Mesothelial cell of epicardium (in vitro differentiated cells): ENCODE results near the gene SLC26A11. TPM values are rescaled to one million over a fixed set of nuclear protein-coding genes. Genes with fewer than 3 reads are reported as not detected.

Source experiments
- DNase-seq, 2 experiments: peaks; one replicate each; pipeline ENCODE4 v3.0.0; 2021; ENCODE audit warnings: low spot score in 2 of 2; ENCODE audit not compliant: unreplicated experiment in 2 of 2
- H3K27ac Mint-ChIP-seq: 2 replicates; pipeline ENCODE4 v1.8.0; 2021; ENCODE audit warnings: mixed read lengths
- H3K27me3 Mint-ChIP-seq: 2 replicates; pipeline ENCODE4 v1.8.0; 2021; ENCODE audit warnings: low read depth, mixed read lengths
- H3K36me3 Mint-ChIP-seq: 2 replicates; pipeline ENCODE4 v1.8.0; 2021; ENCODE audit warnings: mixed read lengths
- H3K4me1 Mint-ChIP-seq: 2 replicates; pipeline ENCODE4 v1.8.0; 2021; ENCODE audit warnings: mixed read lengths
- H3K4me3 Mint-ChIP-seq: 2 replicates; pipeline ENCODE4 v1.8.0; 2021; ENCODE audit warnings: mild to moderate bottlenecking, moderate library complexity, mixed read lengths
- H3K9me3 Mint-ChIP-seq: 2 replicates; pipeline ENCODE4 v1.8.0; 2021; ENCODE audit warnings: mixed read lengths
- CTCF ChIP-seq: fragments of 200-600 bp; sonication (generic); IDR thresholded peaks from one replicate; pipeline ENCODE4 v1.5.0; 2021; ENCODE audit warnings: antibody characterized with exemption; ENCODE audit not compliant: unreplicated experiment
- total RNA-seq: library from RNA; stranded (reverse); gene quantifications from 3 replicates; pipeline ENCODE4 v1.2.1, GENCODE V29; 2021

Gene SLC26A11
- total RNA-seq, 1 donor from 2014 or later: 41.2 TPM

GRCh38 chr17:80265205-80266068 lies 45.2 kb downstream of the SLC26A11 start:
- DNase-seq: no peak
- TF ChIP-seq CTCF: no peak
- Mint-ChIP-seq H3K27ac (no peak overlapping the region), H3K9me3 (no peaks in the 10 kb centered on the region), H3K4me3 (no peak overlapping the region), H3K36me3 (peaks cover 14% of the 10 kb centered on the region), H3K27me3 (no peaks in the 10 kb centered on the region), H3K4me1 (peaks cover 12% of the 10 kb centered on the region)

GRCh38 chr17:80267391-80267790 lies 47.2 kb downstream of the SLC26A11 start:
- Mint-ChIP-seq H3K9me3 (peaks cover 3% of the 10 kb centered on the region), H3K4me3 (no peak overlapping the region), H3K27me3 (no peaks in the 10 kb centered on the region), H3K27ac (no peak overlapping the region), H3K4me1 (peaks cover under 1% of the 10 kb centered on the region), H3K36me3 (peaks cover 17% of the 10 kb centered on the region)
- DNase-seq: no peak
- no peak for TF ChIP-seq CTCF

- Mint-ChIP-seq H3K4me1 (no peaks in the 10 kb centered on the region), H3K4me3 (no peak overlapping the region), H3K27me3 (no peaks in the 10 kb centered on the region), H3K36me3 (peaks cover 17% of the 10 kb centered on the region), H3K27ac (no peak overlapping the region), H3K9me3 (peaks cover 3% of the 10 kb centered on the region)
- TF ChIP-seq CTCF: no peak
- no peak for DNase-seq
Observed at GRCh38 chr17:80268427-80268826, 48.2 kb downstream of the SLC26A11 start.

GRCh38 chr17:80269405-80269807 lies 49.2 kb downstream of the SLC26A11 start:
- no peak overlapping the region for H3K4me3 Mint-ChIP-seq
- peaks cover 3% of the 10 kb centered on the region for H3K9me3 Mint-ChIP-seq
- H3K4me1 Mint-ChIP-seq: no peaks in the 10 kb centered on the region
- no peak overlapping the region for H3K27ac Mint-ChIP-seq
- peaks cover 22% of the 10 kb centered on the region for H3K36me3 Mint-ChIP-seq
- TF ChIP-seq CTCF: no peak
- no peak for DNase-seq
- H3K27me3 Mint-ChIP-seq: no peaks in the 10 kb centered on the region

- no peaks in the 10 kb centered on the region for H3K27me3 Mint-ChIP-seq
- no peak overlapping the region for H3K27ac Mint-ChIP-seq
- H3K4me3 Mint-ChIP-seq: no peak overlapping the region
- peaks cover 3% of the 10 kb centered on the region for H3K9me3 Mint-ChIP-seq
- no peaks in the 10 kb centered on the region for H3K4me1 Mint-ChIP-seq
- peaks cover 18% of the 10 kb centered on the region for H3K36me3 Mint-ChIP-seq
- TF ChIP-seq CTCF: no peak
- no peak for DNase-seq
Observed at GRCh38 chr17:80270104-80270503, 49.9 kb downstream of the SLC26A11 start.
